Fibroblast of lung (primary cell): ENCODE data around the gene SLC35G1. TPM values are rescaled to one million over a fixed set of nuclear protein-coding genes. Genes with fewer than 3 reads are reported as not detected.

Source experiments
- DNase-seq, 2 donors: peaks; one replicate each; pipeline versions ENCODE4 v3.0.0 to v3.0.0-alpha.2; 2010; ENCODE audit warnings: low read depth in 2 of 2
- H2AFZ ChIP-seq: 2 replicates; pipeline ENCODE4 v1.5.1; 2012; ENCODE audit warnings: low read length, control low read depth, inconsistent platforms
- H3K27ac ChIP-seq: 2 replicates; pipeline ENCODE4 v1.5.1; 2011; ENCODE audit warnings: low read length, control low read depth; ENCODE audit not compliant: insufficient read depth
- H3K27me3 ChIP-seq: 2 replicates; pipeline ENCODE4 v1.5.1; 2011; ENCODE audit warnings: mild to moderate bottlenecking, low read length; ENCODE audit not compliant: control insufficient read depth, insufficient read depth
- H3K36me3 ChIP-seq: 2 replicates; pipeline ENCODE4 v1.5.1; 2011; ENCODE audit warnings: low read length; ENCODE audit not compliant: control insufficient read depth, insufficient read depth
- H3K4me1 ChIP-seq: 2 replicates; pipeline ENCODE4 v1.5.1; 2011; ENCODE audit warnings: low read length; ENCODE audit not compliant: control insufficient read depth, insufficient read depth; ENCODE audit errors: extremely low read depth
- H3K4me2 ChIP-seq: 2 replicates; pipeline ENCODE4 v1.5.1; 2011; ENCODE audit warnings: low read length, control low read depth; ENCODE audit not compliant: insufficient read depth; ENCODE audit errors: extremely low read depth
- H3K4me3 ChIP-seq, 4 experiments: fragments of 200-600 bp in 1 of 4; sonication (generic) in 1 of 4; replicated peaks in 1 of 4; 2 replicates each; pipeline ENCODE4 v1.5.1; 2011 to 2016; ENCODE audit warnings: low read length in 4 of 4, low read depth in 3 of 4, mild to moderate bottlenecking in 3 of 4, control low read depth in 2 of 4, inconsistent platforms in 1 of 4, mixed read lengths in 1 of 4; ENCODE audit not compliant: insufficient read depth in 1 of 4; ENCODE audit errors: control extremely low read depth in 1 of 4
- H3K79me2 ChIP-seq: 2 replicates; pipeline ENCODE4 v1.5.1; 2012; ENCODE audit warnings: mild to moderate bottlenecking, low read length, inconsistent platforms; ENCODE audit not compliant: control insufficient read depth, insufficient read depth
- H3K9ac ChIP-seq: 2 replicates; pipeline ENCODE4 v1.5.1; 2011; ENCODE audit warnings: mild to moderate bottlenecking, low read length, control low read depth; ENCODE audit not compliant: insufficient read depth
- H3K9me3 ChIP-seq: 2 replicates; pipeline ENCODE4 v1.5.1; 2012; ENCODE audit warnings: low read depth, low read length; ENCODE audit not compliant: control insufficient read depth, insufficient read depth
- H4K20me1 ChIP-seq: 2 replicates; pipeline ENCODE4 v1.5.1; 2011; ENCODE audit warnings: low read length; ENCODE audit not compliant: control insufficient read depth, insufficient read depth; ENCODE audit errors: extremely low read depth
- EZH2 ChIP-seq: IDR thresholded peaks from 2 replicates; pipeline ENCODE4 v1.5.1; 2012; ENCODE audit warnings: low read length, control low read depth, mild to moderate bottlenecking; ENCODE audit errors: missing control alignments
- polyA plus RNA-seq, 2 donors: library from polyadenylated mRNA; depleted of rRNA in 1 of 2; stranded (reverse) in 1 of 2; unstranded in 1 of 2; fragments of >200 nt; gene quantifications; 2 replicates each; pipeline ENCODE4 v1.2.1, GENCODE V29; 2011 to 2012; ENCODE audit warnings: missing spikeins in 1 of 2
- total RNA-seq: library from RNA; depleted of rRNA; stranded (reverse); fragments of >200 nt; gene quantifications from 2 replicates; pipeline ENCODE4 v1.2.1, GENCODE V29; 2014
- TF ChIP-seq, protein P1 (sequence below), 2 donors: IDR thresholded peaks in 1 of 2; conservative IDR thresholded peaks in 1 of 2; 1 replicate in 1 of 2; 2 replicates in 1 of 2; pipeline ENCODE4 v1.5.1; 2011 to 2012; ENCODE audit warnings: low read length in 2 of 2, control low read depth in 1 of 2, inconsistent platforms in 1 of 2, low read depth in 1 of 2, mild to moderate bottlenecking in 1 of 2

SLC35G1 gene
- total and polyA plus RNA-seq, 2 donors (not counting 1 experiment from before 2014, with no cell fraction given), result 4.0 to 8.1 TPM

DNA sequence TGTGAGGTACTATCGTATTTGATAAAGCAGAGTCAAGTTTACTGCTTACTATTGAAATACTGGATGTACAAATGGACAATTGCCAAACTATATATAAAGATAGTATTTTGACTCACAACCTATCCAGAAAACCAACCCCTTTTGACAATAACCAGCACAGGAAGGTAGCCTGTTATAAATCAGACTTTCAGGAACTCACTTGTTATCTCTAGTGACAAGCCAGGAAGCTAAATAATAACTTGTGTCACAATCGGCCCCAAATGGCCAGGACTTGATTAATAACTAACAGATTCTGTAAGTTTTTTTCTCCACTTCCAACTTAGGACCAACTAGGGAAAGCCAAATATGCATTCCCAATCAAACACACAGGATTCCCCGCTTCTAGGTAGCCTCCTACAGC lies 38.8 kb upstream of the SLC35G1 start:
- Histone ChIP-seq H3K79me2 (no peaks in the 10 kb centered on the region), H3K9ac (no peak overlapping the region), H3K9me3 (no peaks in the 10 kb centered on the region), H3K4me2 (no peak overlapping the region), H3K4me3 (no peak overlapping the region), H3K4me1 (no peaks in the 10 kb centered on the region), H2AFZ (no peak overlapping the region), H3K27me3 (peaks cover 6% of the 10 kb centered on the region), H3K27ac (no peak overlapping the region), H4K20me1 (no peaks in the 10 kb centered on the region), H3K36me3 (no peaks in the 10 kb centered on the region)
- TF ChIP-seq, protein P1, sequence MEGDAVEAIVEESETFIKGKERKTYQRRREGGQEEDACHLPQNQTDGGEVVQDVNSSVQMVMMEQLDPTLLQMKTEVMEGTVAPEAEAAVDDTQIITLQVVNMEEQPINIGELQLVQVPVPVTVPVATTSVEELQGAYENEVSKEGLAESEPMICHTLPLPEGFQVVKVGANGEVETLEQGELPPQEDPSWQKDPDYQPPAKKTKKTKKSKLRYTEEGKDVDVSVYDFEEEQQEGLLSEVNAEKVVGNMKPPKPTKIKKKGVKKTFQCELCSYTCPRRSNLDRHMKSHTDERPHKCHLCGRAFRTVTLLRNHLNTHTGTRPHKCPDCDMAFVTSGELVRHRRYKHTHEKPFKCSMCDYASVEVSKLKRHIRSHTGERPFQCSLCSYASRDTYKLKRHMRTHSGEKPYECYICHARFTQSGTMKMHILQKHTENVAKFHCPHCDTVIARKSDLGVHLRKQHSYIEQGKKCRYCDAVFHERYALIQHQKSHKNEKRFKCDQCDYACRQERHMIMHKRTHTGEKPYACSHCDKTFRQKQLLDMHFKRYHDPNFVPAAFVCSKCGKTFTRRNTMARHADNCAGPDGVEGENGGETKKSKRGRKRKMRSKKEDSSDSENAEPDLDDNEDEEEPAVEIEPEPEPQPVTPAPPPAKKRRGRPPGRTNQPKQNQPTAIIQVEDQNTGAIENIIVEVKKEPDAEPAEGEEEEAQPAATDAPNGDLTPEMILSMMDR (conservative IDR thresholded peaks at IDR 0.05 in 1 of 2, IDR thresholded peaks at IDR 0.05 in 1 of 2; ENCODE audit: low read depth in 1 of 2, low read length in 2 of 2), result no peak
- TF ChIP-seq EZH2, result no peak
- no peak for DNase-seq

DNA sequence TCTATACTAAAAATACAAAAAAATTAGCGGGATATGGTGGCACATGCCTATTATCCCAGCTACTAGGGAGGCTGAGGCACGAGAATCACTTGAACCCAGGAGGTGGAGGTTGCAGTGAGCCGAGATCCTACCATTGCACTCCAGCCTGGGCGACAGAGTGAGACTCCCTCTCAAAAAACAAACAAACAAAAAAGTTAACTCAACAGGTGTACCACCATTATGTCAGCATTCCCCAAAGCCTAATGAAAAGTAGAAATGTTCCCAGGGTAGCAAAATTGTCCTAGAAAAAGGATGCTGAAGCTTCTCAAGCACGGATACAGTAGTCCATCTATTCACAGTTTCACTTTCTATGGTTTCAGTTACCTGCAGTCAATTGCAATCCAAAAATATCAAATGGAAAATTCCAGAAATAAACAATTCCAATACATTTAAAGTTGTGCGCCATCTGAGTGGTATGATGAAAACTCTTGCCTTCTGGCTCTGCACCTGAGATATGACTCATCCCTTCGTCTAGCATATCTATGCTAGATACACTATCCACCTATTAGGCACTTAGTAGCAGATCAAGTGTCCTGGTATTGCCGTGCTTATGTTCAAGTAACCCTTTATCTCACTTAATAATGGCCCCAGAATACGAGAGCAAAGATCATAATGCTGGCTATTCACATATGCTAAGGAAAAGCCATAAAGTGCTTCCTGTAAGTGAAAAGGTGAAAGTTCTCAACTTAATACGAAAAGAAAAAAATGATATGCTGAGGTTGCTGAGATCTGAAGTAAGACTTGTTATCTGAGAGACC lies 37.2 kb upstream of the SLC35G1 start:
- Histone ChIP-seq H4K20me1 (no peaks in the 10 kb centered on the region), H3K9me3 (no peaks in the 10 kb centered on the region), H2AFZ (no peak overlapping the region), H3K36me3 (no peaks in the 10 kb centered on the region), H3K79me2 (no peaks in the 10 kb centered on the region), H3K4me1 (no peaks in the 10 kb centered on the region), H3K9ac (no peak overlapping the region), H3K4me2 (no peak overlapping the region), H3K27ac (no peak overlapping the region), H3K4me3 (no peak overlapping the region), H3K27me3 (peaks cover 4% of the 10 kb centered on the region)
- no peak for DNase-seq
- no peak for TF ChIP-seq EZH2
- TF ChIP-seq, protein P1 (conservative IDR thresholded peaks at IDR 0.05 in 1 of 2, IDR thresholded peaks at IDR 0.05 in 1 of 2; ENCODE audit: low read depth in 1 of 2, low read length in 2 of 2), result no peak

DNA sequence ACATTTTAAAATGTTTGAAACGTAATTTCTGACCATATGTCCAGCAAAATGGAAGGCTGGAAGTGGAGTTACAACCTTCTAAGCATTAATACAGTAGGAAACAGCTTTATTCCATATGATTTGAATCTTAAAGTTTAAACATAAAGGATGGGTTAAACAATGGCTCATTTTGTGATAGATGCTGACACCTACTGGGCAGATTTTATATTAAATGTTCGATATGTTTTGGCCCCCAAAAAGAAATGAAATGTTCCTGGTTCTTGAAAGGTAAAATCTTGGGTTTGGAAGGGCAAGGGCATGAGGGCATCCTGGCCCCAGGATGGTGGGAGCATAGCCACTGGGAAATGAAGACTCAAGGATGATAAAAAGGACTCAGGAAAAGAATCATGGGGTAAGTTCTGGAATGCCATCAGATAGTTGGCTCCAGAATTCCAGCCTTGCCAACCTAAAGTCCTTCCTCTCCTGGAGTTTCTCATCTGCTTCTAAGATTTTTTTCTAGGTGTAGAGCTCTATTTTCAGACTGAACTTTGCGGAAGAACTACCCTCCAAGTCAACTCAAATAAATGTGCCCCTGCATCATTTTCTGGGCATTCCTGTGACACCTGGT lies 34.6 kb upstream of the SLC35G1 start:
- Histone ChIP-seq H3K4me2 (no peak overlapping the region), H2AFZ (no peak overlapping the region), H3K9ac (no peak overlapping the region), H4K20me1 (no peaks in the 10 kb centered on the region), H3K36me3 (no peaks in the 10 kb centered on the region), H3K27ac (no peak overlapping the region), H3K79me2 (no peaks in the 10 kb centered on the region), H3K4me3 (no peak overlapping the region), H3K4me1 (no peaks in the 10 kb centered on the region), H3K9me3 (no peaks in the 10 kb centered on the region), H3K27me3 (peaks cover 4% of the 10 kb centered on the region)
- TF ChIP-seq EZH2, result no peak
- TF ChIP-seq, protein P1 (conservative IDR thresholded peaks at IDR 0.05 in 1 of 2, IDR thresholded peaks at IDR 0.05 in 1 of 2; ENCODE audit: low read depth in 1 of 2, low read length in 2 of 2), result peak; percentile 10 to 21
- peak in 1 of 2 donors; percentile 28 for DNase-seq
